ENCODE measurements around the gene TBC1D13.

The TBC1D13 gene

DNA sequence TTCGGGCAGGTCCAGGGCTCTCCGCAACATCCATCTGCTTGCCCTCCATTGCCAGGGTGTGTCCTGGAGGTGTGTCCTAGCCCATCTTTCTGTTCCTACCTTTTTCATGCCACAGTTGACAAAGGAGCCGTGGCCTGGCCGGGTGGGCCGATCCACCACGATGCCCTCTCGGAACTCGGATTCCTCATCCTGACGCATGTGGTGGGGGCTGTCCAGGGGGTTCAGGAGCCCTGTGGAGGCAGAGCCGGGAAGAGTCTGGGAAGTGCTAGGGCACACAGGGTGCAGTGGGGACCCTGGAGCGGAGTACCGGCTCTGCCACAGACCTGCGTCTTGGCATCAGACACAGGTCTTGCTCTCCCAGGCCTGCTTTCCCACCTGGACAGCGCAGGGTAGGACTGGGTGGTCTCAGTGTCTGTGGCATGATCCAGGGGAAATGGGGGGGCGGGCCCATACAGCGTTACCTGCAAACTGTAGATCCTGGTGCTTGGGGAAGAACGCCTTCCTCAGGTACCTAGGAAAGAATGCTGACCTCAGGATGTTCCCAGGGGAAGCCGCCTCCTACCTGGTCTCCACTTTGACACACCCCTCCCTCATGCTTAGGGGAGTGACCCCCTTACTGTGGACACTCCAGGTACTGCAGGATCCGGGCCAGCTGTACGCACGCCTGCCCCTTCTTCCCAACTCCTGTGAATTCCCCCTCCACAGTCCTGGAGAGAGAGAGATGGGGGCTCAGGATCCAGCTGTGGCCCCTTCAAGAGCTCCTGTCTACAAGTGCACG, 39.1 kb downstream of the TBC1D13 start:
- no peak for DNase-seq (ENCODE audit: low read depth)
- TF ChIP-seq, protein P1, sequence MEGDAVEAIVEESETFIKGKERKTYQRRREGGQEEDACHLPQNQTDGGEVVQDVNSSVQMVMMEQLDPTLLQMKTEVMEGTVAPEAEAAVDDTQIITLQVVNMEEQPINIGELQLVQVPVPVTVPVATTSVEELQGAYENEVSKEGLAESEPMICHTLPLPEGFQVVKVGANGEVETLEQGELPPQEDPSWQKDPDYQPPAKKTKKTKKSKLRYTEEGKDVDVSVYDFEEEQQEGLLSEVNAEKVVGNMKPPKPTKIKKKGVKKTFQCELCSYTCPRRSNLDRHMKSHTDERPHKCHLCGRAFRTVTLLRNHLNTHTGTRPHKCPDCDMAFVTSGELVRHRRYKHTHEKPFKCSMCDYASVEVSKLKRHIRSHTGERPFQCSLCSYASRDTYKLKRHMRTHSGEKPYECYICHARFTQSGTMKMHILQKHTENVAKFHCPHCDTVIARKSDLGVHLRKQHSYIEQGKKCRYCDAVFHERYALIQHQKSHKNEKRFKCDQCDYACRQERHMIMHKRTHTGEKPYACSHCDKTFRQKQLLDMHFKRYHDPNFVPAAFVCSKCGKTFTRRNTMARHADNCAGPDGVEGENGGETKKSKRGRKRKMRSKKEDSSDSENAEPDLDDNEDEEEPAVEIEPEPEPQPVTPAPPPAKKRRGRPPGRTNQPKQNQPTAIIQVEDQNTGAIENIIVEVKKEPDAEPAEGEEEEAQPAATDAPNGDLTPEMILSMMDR (conservative IDR thresholded peaks at IDR 0.05; ENCODE audit: control insufficient read depth, insufficient read depth, low read depth, low read length) = no peak
- H3K4me3 ChIP-seq (ENCODE audit: control insufficient read depth, low read depth, low read length) = no peak overlapping the region

DNA sequence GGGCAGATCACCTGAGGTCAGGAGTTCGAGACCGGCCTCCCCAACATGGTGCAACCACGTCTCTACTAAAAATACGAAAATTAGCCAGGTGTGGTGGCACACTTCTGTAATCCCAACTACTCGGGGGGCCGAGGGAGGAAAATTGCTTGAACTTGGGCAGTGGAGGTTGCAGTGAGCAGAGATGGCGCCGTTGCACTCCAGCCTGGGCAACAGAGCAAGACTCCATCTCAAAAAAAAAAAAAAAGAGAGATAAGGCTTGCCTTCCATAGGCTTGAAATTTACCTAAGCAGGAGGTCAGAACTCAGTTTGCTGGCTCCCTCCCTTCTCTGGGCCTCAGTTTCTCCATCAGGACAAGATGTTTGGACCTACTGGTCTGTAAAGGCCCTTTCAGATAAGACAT, 41.2 kb downstream of the TBC1D13 start:
- TF ChIP-seq, protein P1 (conservative IDR thresholded peaks at IDR 0.05; ENCODE audit: control insufficient read depth, insufficient read depth, low read depth, low read length) = no peak
- DNase-seq (ENCODE audit: low read depth) = no peak
- no peak overlapping the region for H3K4me3 ChIP-seq (ENCODE audit: control insufficient read depth, low read depth, low read length)

DNA sequence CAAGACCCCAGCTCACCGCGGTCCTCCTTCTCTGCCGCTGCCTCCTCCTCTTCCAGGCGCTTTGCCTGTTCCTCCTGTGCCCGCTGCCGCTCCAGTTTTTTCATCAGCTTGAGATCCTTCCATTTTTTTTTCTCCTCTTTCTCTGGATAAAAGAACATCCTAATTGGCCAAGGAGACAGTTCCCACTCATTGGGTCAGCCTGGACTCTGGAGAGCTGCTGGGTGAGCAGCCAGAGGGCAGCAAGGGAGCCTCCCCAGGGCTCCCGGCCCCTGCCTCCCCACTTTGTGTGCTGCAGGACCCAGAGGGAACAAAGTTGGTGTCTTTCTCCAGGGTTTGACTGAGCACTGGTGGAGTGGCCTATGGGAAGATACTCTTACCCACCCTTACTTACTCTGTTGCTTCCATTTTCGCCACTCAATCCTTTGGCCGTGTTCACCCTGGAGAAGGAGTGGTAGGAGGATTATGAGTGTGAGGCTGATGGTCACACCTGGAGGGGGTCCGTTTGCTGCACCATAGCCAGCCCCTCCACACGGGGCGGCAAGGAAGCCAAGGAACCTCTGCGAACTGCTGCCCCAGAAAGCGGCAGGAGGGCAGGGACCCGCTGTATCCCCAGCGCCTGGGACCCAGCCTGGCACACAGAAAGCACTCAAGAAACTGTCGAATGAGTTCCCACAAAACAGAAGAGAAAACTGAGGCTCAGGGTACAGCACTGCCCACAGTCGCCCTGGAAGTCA, 41.8 kb downstream of the TBC1D13 start:
- H3K4me3 ChIP-seq (ENCODE audit: control insufficient read depth, low read depth, low read length) = peak overlapping the region; percentile 82
- no peak for DNase-seq (ENCODE audit: low read depth)
- TF ChIP-seq, protein P1 (conservative IDR thresholded peaks at IDR 0.05; ENCODE audit: control insufficient read depth, insufficient read depth, low read depth, low read length) = no peak

DNA sequence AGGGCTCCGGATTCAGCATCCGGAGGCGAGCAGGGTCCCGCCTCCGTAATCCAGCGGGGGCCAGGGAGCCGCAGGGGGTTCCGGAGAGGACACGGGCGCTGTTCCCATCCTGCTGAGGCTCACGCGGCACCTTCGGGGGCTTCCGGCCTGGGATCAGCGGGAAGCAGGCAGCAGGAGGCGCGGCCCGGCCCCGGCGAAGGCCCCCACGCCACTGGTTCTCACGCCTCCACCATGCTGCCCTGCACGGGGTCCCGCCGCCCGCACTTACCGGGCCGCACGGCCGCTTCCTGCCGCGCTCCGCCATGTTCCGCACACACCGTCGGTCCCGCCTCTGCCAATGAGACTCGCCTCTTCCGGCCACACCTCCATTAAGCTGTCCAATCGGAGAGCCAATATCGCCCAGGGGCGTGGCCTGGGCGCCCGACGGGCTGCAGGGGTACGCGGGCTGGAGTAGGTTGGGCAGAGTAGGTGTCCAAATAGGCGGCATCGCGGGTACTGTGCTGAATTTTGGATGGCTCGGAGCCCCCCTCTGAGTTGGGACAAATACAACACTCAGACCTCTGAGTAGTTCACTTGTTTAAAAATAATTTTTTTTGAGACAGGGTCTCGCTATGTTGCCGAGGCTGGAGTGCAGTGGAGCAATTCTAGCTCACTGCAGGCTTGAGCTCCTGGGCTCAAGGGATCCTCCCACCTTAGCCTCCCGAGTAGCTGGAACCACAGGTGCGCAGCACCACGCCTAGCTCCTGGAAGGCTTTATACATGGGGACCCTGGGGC, 42.6 kb downstream of the TBC1D13 start, which contains the start of gene SPOUT1:
SPOUT1 (minus strand) TSS at position 318 of the 775 bp plus-strand sequence; CDS start at position 304, 14 bp downstream.
- peak; percentile 84 for DNase-seq (ENCODE audit: low read depth)
- peak within 1 kb of the TSS; percentile 82 for H3K4me3 ChIP-seq (ENCODE audit: control insufficient read depth, low read depth, low read length)
- TF ChIP-seq, protein P1 (conservative IDR thresholded peaks at IDR 0.05; ENCODE audit: control insufficient read depth, insufficient read depth, low read depth, low read length) = no peak

DNA sequence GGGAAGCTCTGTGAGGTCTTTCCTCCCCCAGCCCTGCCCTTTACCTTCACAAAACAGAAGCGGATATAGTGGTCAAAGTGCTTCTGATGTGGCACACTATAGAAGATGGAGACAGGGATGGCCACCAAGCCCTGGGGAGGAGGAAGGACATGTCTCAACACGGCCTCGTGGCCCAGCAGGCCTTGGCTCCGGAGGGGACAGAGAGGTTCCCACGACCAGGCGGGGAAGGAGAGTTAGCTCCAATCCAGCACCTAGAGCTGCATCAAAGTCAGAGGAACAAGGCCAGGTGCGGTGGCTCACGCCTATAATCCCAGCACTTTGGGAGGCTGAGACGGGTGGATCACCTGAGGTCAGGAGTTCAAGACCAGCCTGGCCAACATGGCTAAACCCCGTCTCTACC, 46.6 kb downstream of the TBC1D13 start:
- TF ChIP-seq, protein P1 (conservative IDR thresholded peaks at IDR 0.05; ENCODE audit: control insufficient read depth, insufficient read depth, low read depth, low read length) = no peak
- no peak overlapping the region for H3K4me3 ChIP-seq (ENCODE audit: control insufficient read depth, low read depth, low read length)
- no peak for DNase-seq (ENCODE audit: low read depth)

Data from fibroblast of mammary gland (primary cell).